ENCODE measurements around the gene AZIN2.
"Not testable (repeated sequence)": the region's sequence is repeated elsewhere in the genome, so short reads cannot be mapped to it uniquely, and the experiment has no call there.

AZIN2 gene

GRCh38 chr1:33080885-33081553, at the start of gene AZIN2:
TSS of gene AZIN2 (plus strand) at chr1:33081153. CDS start at chr1:33082250, 1,097 bp downstream.
- peak; percentile 99 for ATAC-seq

DNA sequence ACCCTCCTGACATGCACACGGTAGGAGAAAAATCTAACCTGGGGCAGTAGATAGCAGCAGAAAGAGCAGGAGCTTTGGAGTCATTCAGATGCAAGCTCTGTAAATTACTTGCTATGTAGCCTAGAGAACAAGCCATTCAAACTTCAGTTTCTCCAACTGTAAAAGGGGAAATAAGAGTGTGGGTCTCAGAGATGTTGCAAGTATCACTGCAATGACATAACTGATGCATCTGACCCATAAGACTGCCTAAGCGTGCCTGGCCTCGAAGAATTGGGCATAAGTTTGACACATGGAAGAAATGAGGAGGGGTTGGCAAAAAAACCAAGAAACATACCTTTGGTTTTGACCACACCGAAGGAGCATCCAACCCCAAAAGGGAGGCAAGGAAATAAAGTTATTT, 49.4 kb upstream of the AZIN2 start:
- no peak for ATAC-seq

More at GRCh38 chr1:33080885-33081553, at the start of gene AZIN2:
- peak; percentile 98 for DNase-seq

GRCh38 chr1:33032126-33032869, 48.7 kb upstream of the AZIN2 start:
- no peak for DNase-seq
- ATAC-seq: no peak

More for the DNA sequence above, 49.4 kb upstream of the AZIN2 start:
- no peak for DNase-seq

GRCh38 chr1:33036051-33036525, 44.9 kb upstream of the AZIN2 start:
- ATAC-seq: peak; percentile 4
- DNase-seq: peak; percentile 18

DNA sequence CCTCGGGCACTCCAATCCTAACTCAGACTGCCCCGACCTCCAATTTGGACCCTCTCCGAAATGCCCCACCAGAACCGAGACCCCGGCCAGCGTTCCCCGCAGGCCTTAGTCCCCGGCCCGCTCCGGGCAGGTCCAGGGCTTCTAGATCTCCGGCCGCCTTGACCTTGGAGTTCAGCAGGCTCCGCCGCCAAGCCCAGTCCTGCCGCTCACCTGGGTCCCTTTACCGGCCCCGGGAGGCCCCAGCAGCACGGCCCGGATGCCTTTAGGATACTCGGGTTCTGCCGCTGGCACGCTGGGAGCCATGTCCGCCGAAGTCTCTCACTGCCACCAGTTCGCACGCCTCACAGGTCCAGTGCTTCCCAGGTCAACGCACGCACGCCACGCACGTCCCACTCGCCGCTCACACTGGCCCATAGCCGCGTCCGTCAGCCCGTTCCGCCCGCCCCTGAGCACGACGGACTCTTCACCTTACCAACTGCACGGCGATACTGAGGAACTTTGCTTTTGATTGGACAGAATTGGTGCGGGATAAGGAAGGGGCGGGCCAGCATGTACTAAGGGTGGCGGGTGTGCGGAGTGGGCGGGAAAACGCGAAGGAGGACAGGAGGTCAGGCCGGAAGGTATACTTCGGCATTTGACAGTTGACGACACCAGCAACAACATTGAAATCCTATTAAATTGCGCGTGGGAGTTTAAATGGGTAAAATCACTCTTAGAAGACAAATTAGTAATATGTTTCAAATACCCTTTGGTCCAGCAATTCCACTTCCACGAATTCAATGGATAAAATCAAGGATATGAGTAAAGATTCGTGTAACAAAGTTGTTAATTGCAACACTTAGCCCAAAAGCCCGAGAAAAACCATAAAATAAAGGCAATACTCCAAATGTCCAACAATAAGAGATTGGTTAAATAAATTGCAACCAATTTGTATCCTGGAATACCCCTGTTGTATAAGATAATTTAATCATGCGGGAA, 44.1 kb upstream of the AZIN2 start, which contains the start of gene AK2:
Gene AK2 (minus strand): TSS at position 358 of the 978 bp plus-strand sequence. CDS start 55 bp downstream, at position 303.
- peak; percentile 100 for ATAC-seq
- DNase-seq: peak; percentile 95

DNA sequence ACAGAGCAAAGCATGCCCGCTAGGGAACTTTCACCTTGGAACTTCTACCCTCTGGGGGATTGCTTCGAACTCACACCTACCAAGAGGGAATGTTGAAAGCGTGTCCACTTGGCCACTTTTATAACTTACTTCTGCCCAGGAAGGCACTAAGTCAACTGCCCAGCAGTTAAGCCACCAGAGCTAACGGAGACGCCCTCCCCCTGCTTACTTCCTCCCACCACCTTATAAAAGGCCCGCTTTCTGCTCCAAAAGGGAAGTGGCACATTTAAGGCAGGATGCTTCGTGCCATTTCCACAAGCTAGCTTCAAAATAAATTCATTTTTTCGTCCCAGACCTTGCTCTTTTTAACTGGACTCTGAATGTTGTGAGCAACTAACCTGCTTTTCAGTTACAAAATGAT, 41.1 kb upstream of the AZIN2 start:
- ATAC-seq: no peak

DNA sequence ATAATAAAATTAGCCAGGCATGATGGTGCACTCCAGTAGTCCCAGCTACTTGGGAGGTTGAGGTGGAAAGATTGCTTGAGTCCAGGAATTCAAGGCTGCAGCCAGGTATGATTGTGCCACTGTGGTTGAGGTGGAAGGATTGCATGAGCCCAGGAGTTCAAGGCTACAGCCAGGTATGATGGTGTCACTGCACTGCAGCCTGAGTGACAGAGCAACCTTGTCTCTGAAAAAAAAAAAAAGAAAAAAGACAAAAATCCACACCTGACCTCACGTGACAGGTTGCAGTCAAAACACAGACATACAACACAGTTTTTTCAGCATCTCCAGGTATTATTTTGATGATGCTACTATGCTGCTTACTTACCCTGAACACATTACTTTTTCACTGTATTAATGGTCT, 39.9 kb upstream of the AZIN2 start:
- ATAC-seq (no peak), DNase-seq (no peak)

More for the DNA sequence above, 41.1 kb upstream of the AZIN2 start:
- DNase-seq: no peak

GRCh38 chr1:33042831-33043230, 38.1 kb upstream of the AZIN2 start:
- ATAC-seq (no peak), DNase-seq (no peak)

DNA sequence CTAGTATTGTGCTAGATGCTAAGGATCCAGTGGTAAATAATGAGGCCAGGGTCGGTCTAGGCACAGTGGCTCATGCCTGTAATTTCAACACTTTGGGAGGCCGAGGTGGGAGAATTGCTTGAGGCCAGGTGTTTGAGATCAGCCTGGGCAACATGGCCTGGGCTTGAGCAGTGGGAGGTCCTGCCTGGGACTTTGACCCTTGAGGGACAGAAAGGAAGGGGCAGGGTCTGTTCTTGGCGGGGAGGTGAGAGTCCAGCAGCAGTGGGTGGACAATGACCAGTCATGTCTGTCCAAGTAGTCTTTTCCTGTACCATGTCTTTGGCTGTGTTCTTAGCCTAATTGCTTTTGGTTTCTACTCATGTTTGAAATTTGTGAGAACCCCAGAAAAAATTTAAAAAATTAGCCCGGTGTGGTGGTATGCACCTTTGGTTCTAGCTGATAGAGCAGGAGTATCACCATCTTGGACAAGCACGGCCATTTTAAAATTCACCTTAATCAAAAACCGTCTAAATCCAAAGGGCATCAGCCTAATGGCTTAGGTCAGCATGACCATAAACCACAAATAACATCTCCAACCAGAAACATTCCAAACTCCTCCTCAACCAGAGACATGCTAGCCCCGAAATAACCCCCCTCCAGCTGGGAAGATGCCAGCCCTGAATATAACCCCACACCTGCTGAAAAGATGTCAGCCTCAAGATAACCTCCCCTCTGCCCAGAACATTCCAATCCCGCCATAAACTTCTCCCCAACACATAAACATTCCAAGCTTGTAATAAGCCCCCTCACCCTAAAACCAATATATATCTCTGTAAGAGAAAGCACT, 37.5 kb upstream of the AZIN2 start:
- no peak for ATAC-seq
- DNase-seq: no peak

DNA sequence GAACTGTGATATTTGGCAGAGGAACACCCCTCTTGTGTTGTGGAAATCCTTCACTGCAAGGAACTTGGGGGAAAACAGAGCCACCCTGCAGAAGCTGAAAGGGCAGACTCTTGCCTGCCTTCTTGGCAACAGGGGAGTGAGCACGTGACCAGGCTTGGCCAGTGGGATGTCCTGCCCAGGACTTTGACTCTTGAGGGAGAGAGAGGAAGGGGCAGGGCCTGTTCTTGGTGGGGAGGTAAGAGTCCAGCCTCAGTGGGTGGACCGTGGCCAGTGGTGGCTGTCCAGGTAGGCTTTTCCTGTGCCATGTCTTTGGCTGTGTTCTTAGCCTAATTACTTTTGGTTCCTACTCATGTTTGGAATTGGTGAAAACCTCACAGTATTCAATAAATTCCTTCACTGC, 35.7 kb upstream of the AZIN2 start:
- ATAC-seq: no peak
- DNase-seq: no peak

DNA sequence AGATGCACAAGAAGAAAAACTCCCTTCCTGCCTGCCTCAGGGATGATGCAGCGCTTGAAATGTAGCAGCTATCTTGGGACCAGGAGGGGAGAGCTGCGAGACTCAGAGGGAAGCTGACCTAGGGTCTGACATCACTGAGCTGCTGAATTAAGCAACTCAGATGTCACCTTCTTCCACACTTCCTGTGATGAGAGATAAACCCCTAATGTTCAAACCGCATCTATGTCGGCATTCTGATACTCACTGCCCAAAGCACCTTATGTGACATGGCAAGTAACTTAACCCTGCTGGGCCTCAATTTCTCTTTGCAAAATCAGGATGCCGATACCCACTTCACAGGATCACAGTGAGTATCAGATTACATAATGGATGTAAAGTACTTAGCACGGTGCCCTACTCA, 35.1 kb upstream of the AZIN2 start:
- no peak for ATAC-seq
- DNase-seq: no peak

GRCh38 chr1:33046234-33046633, 34.7 kb upstream of the AZIN2 start:
- not testable (repeated sequence) for DNase-seq, ATAC-seq

DNA sequence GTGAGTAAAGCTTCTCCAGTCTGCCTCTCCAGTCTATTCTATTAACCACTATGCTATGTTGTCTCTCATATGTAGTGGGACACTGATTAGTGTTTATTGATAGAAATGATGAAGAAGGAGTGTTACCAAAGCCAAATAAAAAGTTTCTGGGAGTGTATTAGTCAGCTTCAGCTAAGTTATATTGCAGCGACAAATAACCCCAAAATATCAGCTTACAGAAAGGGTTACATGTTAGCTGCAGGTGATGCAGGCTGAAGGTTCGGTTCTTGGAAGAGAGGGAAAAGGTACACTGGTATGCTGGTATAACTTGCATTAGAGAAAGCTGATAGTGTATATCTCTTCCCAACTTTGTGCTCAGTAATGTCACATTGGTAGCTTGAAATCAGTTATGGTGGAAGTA, 33.7 kb upstream of the AZIN2 start:
- ATAC-seq: no peak

DNA sequence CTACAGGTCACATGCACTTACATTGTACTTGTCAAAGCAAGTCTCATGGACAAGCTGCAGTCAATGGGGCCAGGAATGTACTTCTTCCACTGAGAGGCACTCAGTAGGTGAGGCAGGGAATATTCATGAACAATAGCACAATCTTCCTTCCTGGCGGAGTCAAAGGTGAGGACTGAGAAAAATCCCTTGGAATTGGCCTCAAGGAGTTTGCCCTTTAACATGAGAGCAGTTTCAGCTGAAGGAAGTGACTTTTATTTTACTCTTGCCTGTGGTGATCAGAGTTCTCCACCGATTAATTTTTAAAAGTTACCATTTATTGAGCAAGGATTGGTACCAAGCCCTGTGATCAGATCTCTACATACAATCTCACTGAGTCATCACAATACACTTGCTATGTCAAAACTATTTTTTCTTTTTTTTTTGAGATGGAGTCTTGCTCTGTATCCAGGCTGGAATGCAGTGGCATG, 33.1 kb upstream of the AZIN2 start:
- no peak for ATAC-seq
- no peak for DNase-seq

More for the DNA sequence above, 33.7 kb upstream of the AZIN2 start:
- DNase-seq: no peak

DNA sequence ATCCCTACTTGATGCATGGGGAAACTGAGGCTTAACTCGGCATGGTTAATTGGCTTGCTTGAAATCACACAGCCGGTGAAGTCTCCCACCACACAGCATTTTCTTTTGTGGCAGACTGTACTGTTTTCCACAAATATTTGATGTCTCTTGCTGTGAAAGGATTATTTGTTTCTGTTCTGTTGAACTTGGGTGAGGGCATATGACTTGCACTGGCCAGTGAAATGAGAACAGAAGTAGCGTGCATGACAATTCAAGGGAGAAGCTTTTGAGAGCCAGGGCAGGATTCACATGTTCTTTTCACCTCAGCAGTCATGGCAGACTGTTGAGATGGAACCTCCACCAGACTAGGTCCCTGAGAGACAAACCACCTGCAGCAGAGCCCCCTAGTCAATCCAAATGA, 32.5 kb upstream of the AZIN2 start:
- DNase-seq: no peak
- no peak for ATAC-seq

DNA sequence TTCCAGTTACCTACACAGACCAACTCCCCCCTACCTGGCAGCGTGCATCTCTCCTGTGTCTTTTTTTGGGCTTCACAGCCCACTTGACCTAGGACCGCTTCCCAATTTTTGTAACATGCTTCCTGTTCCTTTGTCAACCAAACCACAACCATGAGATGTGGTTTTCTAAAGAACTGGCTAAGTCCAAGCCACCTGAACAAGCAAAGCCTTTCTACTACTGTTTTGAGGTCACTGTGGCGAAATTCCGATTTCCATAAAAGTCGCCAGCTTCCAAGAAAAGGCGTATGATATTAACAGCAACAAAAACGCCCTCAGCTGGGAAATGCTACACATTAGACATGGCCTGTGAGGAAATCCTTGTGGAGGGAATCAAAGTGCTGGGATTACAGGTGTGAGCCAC, 31.6 kb upstream of the AZIN2 start:
- ATAC-seq (no peak), DNase-seq (no peak)

DNA sequence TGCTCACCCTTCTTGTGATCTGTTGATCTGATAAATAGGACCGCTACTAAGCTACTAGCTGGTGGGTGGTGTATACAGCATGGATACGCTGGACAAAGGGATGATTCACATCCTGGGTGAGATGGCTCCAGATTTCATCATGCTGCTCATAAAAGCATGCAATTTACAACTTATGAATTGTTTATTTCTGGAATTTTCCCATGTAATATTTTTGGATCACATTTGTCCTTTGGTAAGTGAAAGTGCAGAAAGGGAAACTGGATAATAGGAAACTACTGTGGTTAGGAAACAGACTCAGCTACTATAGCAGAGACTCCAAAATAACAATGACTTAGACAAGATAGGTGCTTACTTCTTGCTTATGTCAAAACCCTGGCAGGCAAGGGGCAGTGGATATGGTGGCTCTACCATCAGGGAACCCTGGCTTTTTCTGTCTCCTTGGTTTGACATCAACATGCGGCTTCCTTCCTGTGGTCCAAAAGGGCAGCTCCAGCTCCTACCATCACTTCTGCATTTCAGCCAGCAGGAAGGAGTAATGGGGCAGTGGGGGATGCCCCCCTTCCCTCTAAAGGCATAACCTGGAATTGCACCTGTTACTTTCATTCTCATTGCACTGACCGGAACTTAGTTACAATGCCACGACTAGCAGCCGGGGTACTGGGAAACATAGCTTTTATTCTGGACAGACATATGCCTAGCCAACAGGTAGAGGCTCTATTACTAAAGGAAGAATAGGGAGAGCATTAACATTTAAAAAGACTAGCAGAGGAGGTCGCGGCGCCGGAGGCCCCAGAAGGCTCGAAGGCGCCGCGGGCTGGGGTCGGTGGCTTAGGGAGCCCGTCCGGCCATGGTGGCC, 30.5 kb upstream of the AZIN2 start:
- peak; percentile 42 for ATAC-seq
- no peak for DNase-seq

- ATAC-seq (peak; percentile 63), DNase-seq (peak; percentile 15)
These were observed 25.5 kb upstream of the AZIN2 start for GRCh38 chr1:33055210-33056008.

DNA sequence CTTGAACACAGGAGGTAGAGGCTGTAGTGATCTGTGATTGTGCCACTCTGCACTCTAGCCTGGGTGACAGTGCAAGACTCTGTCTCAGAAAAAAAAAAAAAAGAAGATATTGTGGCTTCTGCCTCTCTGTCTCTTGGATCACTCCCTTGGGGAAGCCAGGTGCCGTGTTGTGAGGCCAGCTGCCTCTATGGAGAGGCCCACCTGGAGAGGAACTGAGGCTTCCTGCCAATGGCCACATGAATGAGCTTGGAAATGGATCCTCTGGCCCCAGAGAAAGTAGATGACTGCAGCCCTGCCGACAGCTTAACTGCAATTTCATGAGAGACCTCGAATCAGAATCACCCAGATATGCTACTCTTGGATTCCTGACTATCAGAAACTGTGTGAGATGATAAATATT, 24.5 kb upstream of the AZIN2 start:
- ATAC-seq (no peak), DNase-seq (no peak)
